Lower leg skin (tissue), 4 donors: Measurements from ENCODE around the gene PDLIM7. TPM values are rescaled to one million over a fixed set of nuclear protein-coding genes. Genes with fewer than 3 reads are reported as not detected.

ENCODE experiments used
- DNase-seq, 2 donors: peaks; one replicate each; pipeline ENCODE4 v3.0.0-alpha.2; 2019; ENCODE audit warnings: low spot score in 2 of 2
- H3K4me3 ChIP-seq: fragments of 200-600 bp; sonication (generic); 2 replicates; pipeline ENCODE4 v1.5.1; 2017; ENCODE audit warnings: mild to moderate bottlenecking, low read depth; ENCODE audit not compliant: poor library complexity, severe bottlenecking
- CTCF ChIP-seq, 3 donors: fragments of 450-650 bp; IDR thresholded peaks; one replicate each; pipeline ENCODE4 v1.5.1; 2016; ENCODE audit warnings: antibody characterized with exemption in 3 of 3, mild to moderate bottlenecking in 3 of 3, moderate library complexity in 2 of 3
- POLR2A ChIP-seq, 2 donors: fragments of 450-650 bp; IDR thresholded peaks; one replicate each; pipeline ENCODE4 v1.6.1; 2016 to 2017; ENCODE audit warnings: antibody characterized with exemption in 2 of 2, mild to moderate bottlenecking in 1 of 2, moderate library complexity in 1 of 2
- WGBS, 2 donors: methylation state at CpG; one replicate each; pipeline ENCODE4 v1.1.5; 2018; 5-methylcytosine and 5-hydroxymethylcytosine counted together
- intact Hi-C: fragments of 100-400 bp; cut with DNase I; formaldehyde crosslinking; loops from one replicate; pipeline ENCODE4 v1.15.0; 2023; ENCODE audit warnings: low total_unique reads
- total RNA-seq, 4 donors: library from RNA; depleted of rRNA; stranded (reverse); fragments of >200 nt; gene quantifications; one replicate each; pipeline ENCODE4 v1.1.0, GENCODE V29; 2016

PDLIM7 gene
- total RNA-seq, 4 donors from 2014 or later: 11.8 to 31.7 (median 23.5) TPM

- TF ChIP-seq CTCF (IDR thresholded peaks at IDR 0.05) (no peak), POLR2A (IDR thresholded peaks at IDR 0.05) (no peak)
- H3K4me3 ChIP-seq: no peak overlapping the region
- WGBS, 2 donors: 93 to 94% methylated on average over 52 to 54 of the region's 54 CpGs
- intact Hi-C loops: no loop called here
- no peak for DNase-seq
Measured at GRCh38 chr5:177491983-177492746, 5.2 kb downstream of the PDLIM7 start.

GRCh38 chr5:177491429-177491945 lies 5.9 kb downstream of the PDLIM7 start:
- WGBS, 2 donors: 75 to 84% methylated on average over 21 to 33 of the region's 43 CpGs
- intact Hi-C loops: no loop called here
- DNase-seq: no peak
- H3K4me3 ChIP-seq: no peak overlapping the region
- TF ChIP-seq CTCF (IDR thresholded peaks at IDR 0.05): no peak
- no peak for TF ChIP-seq POLR2A (IDR thresholded peaks at IDR 0.05)

DNA sequence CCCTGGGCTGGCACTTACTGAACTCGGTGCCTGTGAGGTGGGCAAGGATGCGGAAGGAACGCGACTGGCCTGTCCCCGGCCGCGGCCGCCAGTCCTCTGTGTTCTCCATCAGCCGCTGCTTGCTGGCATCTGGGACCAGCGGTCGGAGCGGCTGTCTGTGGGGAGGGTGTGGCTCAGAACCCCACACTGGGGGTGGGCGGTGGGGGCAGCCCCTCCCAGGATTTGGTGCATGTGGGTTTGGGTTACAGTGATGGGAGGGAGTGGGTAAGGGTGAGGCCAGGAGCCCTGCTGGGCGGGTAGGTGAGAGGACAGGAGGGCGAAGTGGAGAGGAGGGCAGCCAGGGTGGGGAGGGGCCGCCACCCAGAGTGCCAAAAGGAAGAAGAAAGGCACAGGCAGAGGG lies 6.4 kb downstream of the PDLIM7 start:
- no peak for TF ChIP-seq POLR2A (IDR thresholded peaks at IDR 0.05)
- TF ChIP-seq CTCF (IDR thresholded peaks at IDR 0.05): no peak
- no peak for DNase-seq
- WGBS, 2 donors: 68 to 87% methylated on average over 16 of the region's 16 CpGs
- no peak overlapping the region for H3K4me3 ChIP-seq
- intact Hi-C loops: no loop called here

- no peak for TF ChIP-seq CTCF (IDR thresholded peaks at IDR 0.05)
- TF ChIP-seq POLR2A (IDR thresholded peaks at IDR 0.05): no peak
- DNase-seq: no peak
- intact Hi-C loops: no loop called here
- no peak overlapping the region for H3K4me3 ChIP-seq
- WGBS, 2 donors: 82 to 83% methylated on average over 15 of the region's 15 CpGs
Measured at GRCh38 chr5:177490311-177490991, 7.0 kb downstream of the PDLIM7 start.

- 78 to 90% methylated on average over 17 to 26 of the region's 26 CpGs for WGBS, 2 donors
- no peak for DNase-seq
- TF ChIP-seq POLR2A (IDR thresholded peaks at IDR 0.05) (no peak), CTCF (IDR thresholded peaks at IDR 0.05) (no peak)
- intact Hi-C loops: no loop called here
- no peak overlapping the region for H3K4me3 ChIP-seq
Measured at GRCh38 chr5:177489119-177489716, 8.2 kb downstream of the PDLIM7 start.
